HG03520 (cell line): ENCODE data around the gene PIWIL4.

Source experiments
- ATAC-seq: cut with Tn5 transposase; IDR thresholded peaks from one replicate; pipeline ENCODE4 v1.9.1; 2021; ENCODE audit warnings: mild to moderate bottlenecking, moderate library complexity; ENCODE audit not compliant: unreplicated experiment

Gene PIWIL4

DNA sequence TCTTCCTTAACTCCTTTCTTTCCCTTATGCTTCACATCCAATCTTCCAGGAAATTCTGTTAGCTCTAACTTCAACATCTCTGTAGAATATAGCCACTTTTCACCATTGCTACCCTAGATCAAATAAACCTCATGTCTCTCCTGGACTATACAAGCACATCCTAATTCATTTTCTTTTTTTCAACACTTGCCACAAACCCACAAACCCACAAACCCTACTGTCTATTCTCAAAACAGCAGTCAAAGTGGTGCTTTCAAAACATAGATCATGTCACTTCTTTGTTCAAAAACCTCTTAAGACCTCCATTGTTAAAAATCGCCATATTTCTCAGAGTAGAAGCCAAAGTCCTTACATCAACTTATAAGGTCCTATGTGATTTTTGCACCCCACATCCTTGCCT, 94.3 kb downstream of the PIWIL4 start:
- ATAC-seq, result no peak

DNA sequence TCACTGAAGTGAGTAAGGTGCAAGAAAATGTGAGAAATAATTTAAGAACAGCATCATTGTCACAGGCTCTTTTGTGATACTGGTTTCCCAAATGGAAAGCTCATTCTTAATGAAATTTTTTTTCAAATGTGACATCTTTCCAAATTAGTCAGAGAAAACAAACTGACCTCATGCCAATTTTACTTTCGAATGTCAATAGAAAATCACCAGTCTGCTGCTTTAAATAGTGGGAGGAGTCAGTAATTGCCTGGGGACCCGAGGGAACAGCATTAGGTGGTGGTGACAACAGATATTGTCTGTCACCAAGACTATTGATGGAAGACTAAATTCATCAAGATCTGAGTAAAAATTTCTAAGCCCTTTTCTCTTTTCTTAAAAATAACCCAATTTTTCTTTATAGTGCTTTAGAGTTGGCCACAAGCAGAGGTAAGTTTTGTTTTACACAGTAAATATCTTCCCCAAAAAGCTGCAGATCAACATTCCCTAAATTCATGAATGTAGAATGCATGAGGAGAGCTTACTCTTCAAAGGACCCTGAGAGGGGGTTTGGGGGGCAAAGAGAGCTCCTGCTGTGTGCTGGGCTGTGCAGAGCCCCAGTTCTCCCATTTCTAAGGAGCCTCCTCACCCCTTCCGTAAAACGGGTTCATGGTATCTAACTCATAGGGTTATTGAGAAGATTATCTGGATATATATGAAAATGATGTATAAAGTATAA, 95.1 kb downstream of the PIWIL4 start:
- no peak for ATAC-seq

GRCh38 chr11:94662846-94663390, 95.8 kb downstream of the PIWIL4 start:
- ATAC-seq, result no peak

DNA sequence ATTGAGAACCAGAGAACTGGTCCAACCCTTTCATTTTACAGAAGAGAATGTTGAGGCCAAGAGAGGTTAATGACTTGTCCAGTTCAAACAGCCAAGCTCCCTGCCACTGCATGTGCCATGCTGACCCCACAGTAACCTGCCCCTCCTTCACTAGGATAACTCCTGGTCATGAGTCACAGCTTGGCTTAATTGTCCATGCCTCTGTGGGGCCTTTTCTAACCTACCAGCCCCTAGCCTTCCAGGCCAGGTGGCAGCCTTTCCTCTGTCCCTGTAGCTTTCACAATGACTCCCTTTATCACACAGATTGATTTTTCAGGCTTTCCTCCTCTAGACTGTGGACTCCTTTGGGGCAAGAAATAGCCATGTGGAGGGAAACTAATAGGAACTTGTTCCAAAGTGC, 97.2 kb downstream of the PIWIL4 start:
- no peak for ATAC-seq

GRCh38 chr11:94665116-94665659, 98.0 kb downstream of the PIWIL4 start:
- ATAC-seq, result no peak

- ATAC-seq, result no peak
Measured at GRCh38 chr11:94666792-94667721, 99.9 kb downstream of the PIWIL4 start.

- no peak for ATAC-seq
Measured at GRCh38 chr11:94668212-94668793, 101.1 kb downstream of the PIWIL4 start.

GRCh38 chr11:94669023-94669422, 101.9 kb downstream of the PIWIL4 start:
- ATAC-seq, result no peak
